ENCODE results near the gene EPN2.
"Not testable (repeated sequence)": the region's sequence is repeated elsewhere in the genome, so short reads cannot be mapped to it uniquely, and the experiment has no call there.

Gene EPN2

GRCh38 chr17:19237139-19237388, at the start of gene EPN2:
Gene EPN2 (plus strand): TSS chr17:19237366. CDS start chr17:19283120, 45,754 bp downstream.
- not testable (repeated sequence) for DNase-seq (ENCODE audit: low read depth)
- H3K4me3 ChIP-seq (ENCODE audit: low read depth, low read length) = peak within 1 kb of the TSS; percentile 100

GRCh38 chr17:19187883-19188869, 49.0 kb upstream of the EPN2 start:
- not testable (repeated sequence) for H3K4me3 ChIP-seq (ENCODE audit: low read depth, low read length); DNase-seq (ENCODE audit: low read depth)

DNA sequence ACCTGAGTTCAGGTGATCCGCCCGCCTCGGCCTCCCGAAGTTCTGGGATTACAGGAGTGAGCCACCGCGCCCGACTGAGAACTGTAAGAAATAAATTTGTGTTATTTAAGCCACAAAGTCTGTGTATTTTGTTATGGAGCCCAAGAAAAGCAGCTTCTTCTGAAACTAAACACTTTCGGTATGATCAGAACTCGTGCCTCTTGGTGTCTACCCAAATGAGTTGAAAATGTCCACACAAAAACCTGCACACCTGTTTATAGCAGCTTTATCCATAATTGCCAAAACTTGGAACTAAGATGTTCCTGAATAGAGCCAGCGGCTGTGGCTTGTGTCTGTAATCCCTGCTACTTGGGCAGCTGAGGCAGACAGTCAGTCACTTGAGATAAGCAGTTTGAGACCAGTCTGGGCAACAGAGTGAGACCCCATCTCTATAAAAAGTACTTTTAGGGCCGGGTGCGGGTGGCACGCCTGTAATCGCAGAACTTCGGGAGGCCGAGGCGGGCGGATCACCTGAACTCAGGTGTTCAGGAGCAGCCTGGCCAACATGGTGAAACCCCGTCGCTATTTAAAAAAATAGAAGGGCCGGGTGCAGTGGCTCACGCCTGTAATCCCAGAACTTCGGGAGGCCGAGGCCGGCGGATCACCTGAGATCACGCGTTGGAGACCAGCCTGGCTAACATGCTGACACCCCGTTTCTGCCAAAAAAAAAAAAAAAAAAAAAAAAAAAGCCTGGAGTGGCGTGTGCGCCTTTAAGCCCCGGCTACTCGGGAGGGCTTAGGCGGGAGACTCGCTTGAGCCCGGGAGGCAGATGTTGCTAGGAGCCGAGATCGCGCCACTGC, 48.1 kb upstream of the EPN2 start:
- not testable (repeated sequence) for H3K4me3 ChIP-seq (ENCODE audit: low read depth, low read length); DNase-seq (ENCODE audit: low read depth)

- not testable (repeated sequence) for H3K4me3 ChIP-seq (ENCODE audit: low read depth, low read length); DNase-seq (ENCODE audit: low read depth)
Measured at GRCh38 chr17:19189781-19190405, 47.3 kb upstream of the EPN2 start.

- peak overlapping the region; percentile 32; the same call in 1 of the 2 replicates for H3K4me3 ChIP-seq (ENCODE audit: low read depth, low read length)
- not testable (repeated sequence) for DNase-seq (ENCODE audit: low read depth)
Measured at GRCh38 chr17:19196382-19197204, 40.6 kb upstream of the EPN2 start.

GRCh38 chr17:19202448-19202847, 34.7 kb upstream of the EPN2 start:
- not testable (repeated sequence) for H3K4me3 ChIP-seq (ENCODE audit: low read depth, low read length); DNase-seq (ENCODE audit: low read depth)

DNA sequence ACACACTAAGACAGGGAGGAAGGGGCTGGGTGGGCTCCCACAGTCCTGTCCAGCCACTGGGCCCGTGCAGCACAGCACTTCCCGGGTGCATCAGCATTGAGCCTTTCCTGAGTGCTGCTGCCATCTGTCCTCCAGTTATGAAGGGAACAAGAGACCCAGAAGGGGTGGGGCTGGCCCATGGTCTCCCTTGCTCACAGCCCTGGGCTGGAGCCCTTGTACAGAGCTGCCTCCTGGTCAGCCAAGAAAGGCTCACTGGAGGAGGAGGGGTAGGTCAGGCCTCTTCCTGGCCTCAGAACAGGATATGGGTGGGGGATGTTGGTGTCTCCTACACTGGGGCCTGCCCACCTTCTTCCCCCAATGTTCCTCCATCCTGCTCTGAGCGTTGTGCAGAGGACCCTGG, 33.7 kb upstream of the EPN2 start:
- DNase-seq (ENCODE audit: low read depth); H3K4me3 ChIP-seq (ENCODE audit: low read depth, low read length): not testable (repeated sequence)

- not testable (repeated sequence) for DNase-seq (ENCODE audit: low read depth); H3K4me3 ChIP-seq (ENCODE audit: low read depth, low read length)
Measured at GRCh38 chr17:19215074-19215860, 21.9 kb upstream of the EPN2 start.

GRCh38 chr17:19216148-19216926, 20.8 kb upstream of the EPN2 start:
- DNase-seq (ENCODE audit: low read depth); H3K4me3 ChIP-seq (ENCODE audit: low read depth, low read length): not testable (repeated sequence)

DNA sequence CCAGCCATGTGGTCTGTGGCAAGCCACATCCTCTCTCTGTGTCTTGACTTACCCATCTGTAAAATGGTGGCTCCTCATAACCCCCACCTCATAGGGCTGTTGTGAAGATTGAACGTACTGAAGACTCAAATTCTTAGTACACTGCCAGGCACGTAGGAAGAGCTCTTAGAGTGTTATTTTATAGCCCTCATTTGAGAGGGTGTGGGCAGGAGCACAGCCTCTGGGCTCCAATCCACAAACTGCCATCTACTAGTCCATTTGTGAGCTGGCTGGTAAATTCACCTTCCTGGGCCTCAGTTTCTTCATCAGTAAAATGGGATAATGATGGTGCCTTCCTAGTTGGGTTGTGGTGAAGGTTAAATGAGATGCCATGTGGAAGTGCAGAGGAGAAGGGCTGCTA, 18.3 kb upstream of the EPN2 start:
- not testable (repeated sequence) for DNase-seq (ENCODE audit: low read depth)

DNA sequence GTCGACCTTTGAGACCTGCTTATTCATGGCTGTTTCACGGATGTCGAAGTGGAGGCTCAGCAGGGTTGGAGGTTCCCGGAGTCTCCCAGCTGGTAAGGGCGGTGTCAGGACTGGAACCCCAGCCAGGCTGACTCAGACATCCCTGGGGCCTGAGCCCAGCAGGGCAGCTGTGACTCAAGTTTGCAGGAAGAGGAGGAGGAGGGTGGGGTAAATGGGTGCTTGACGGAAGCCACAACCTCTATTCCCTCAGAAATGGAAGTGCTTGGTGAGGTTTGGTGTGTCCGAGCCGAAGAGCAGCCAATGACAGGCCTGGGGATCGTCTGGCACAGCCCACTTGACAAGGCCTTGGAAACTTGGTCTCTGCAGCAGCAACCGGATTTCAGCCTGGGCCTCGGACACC, 17.8 kb upstream of the EPN2 start:
- not testable (repeated sequence) for H3K4me3 ChIP-seq (ENCODE audit: low read depth, low read length); DNase-seq (ENCODE audit: low read depth)

More for the DNA sequence above, 18.3 kb upstream of the EPN2 start:
- H3K4me3 ChIP-seq (ENCODE audit: low read depth, low read length) = not testable (repeated sequence)

DNA sequence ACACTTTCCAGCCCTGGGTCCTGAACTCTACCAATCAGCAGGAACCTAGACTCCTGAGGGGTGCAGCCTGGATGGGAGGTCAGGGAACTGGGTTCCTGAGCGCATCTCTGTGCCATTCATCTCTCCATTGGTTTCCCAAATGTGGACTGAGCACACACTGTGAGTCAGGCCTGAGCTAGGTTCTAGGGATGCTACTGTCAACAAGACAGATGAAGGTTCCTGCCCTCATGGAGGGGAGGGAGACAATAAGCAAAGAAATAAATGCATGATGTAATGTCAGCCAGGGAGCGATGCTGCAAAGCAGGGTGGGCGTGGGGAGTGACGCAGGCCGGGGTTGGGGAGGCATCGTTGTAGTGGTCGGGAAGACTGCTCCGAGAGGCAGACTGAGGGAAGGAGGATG, 17.0 kb upstream of the EPN2 start:
- not testable (repeated sequence) for DNase-seq (ENCODE audit: low read depth); H3K4me3 ChIP-seq (ENCODE audit: low read depth, low read length)

DNA sequence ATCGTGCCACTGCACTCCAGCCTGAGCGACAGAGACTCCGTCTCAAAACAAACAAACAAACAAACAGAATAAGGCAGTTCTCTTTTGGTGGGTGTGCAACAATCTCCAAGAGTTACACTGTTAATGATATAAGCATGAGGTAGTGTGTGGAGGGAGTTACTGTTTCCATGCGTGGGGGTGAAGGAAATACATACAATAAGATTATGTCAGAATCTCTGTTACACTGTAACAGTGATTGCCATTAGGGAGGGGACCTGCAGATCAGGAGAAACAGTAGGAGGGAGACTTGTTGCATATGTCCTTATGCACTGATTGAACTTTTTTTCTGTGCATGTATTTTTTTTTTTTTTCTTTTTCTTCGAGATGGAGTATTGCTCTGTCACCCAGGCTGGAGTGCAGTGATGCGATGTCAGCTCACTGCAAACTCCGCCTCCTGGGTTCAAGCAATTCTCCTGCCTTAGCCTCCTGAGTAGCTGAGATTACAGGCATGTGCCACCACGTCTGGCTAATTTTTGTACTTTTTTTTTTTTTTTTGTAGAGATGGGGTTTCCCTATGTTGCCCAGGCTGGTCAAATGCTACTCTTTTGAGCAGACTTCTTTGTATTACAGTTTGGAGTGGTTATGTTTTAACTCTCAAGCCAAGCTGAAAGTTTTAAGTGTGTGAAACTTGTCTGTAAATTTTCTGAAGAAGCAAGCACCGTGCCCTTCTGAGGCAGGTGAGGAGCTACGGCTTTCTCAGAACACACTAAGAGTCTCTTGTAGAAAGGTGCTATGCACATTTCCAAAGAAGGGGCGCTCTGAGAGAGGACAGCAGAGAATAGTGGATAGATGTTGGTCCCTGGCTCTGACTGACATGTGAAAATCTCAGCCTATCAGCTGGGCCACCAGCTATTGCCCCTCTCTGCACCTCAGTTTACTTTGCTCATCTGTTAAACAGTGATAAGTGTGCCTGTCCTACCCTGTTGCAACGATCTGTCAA, 10.3 kb upstream of the EPN2 start:
- H3K4me3 ChIP-seq (ENCODE audit: low read depth, low read length); DNase-seq (ENCODE audit: low read depth): not testable (repeated sequence)

DNA sequence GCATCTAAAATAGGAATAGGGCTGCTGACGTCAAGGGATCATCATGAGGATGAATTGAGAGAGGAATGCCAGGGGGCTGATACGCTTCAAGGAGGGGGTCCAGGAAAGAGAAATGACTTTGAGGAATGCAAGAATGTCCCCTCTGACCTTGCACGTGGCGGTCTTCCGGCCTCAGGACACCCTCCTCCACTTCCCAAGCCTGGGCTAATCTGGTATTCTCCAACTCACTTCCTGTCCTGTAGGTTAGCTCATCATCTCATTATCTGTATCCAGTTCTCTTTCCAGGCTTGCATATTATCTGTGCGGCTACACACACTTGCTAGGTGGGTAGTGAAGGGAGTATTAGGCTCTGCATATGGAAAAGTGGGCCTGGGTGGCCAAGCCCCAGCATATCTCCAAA, 2.5 kb upstream of the EPN2 start:
- not testable (repeated sequence) for H3K4me3 ChIP-seq (ENCODE audit: low read depth, low read length); DNase-seq (ENCODE audit: low read depth)

GRCh38 chr17:19236351-19237138, 621 bp upstream of the EPN2 start:
- not testable (repeated sequence) for DNase-seq (ENCODE audit: low read depth); H3K4me3 ChIP-seq (ENCODE audit: low read depth, low read length)

Measured in GM12864 (cell line).